ENCODE measurements around the gene TXNDC5.

DNA sequence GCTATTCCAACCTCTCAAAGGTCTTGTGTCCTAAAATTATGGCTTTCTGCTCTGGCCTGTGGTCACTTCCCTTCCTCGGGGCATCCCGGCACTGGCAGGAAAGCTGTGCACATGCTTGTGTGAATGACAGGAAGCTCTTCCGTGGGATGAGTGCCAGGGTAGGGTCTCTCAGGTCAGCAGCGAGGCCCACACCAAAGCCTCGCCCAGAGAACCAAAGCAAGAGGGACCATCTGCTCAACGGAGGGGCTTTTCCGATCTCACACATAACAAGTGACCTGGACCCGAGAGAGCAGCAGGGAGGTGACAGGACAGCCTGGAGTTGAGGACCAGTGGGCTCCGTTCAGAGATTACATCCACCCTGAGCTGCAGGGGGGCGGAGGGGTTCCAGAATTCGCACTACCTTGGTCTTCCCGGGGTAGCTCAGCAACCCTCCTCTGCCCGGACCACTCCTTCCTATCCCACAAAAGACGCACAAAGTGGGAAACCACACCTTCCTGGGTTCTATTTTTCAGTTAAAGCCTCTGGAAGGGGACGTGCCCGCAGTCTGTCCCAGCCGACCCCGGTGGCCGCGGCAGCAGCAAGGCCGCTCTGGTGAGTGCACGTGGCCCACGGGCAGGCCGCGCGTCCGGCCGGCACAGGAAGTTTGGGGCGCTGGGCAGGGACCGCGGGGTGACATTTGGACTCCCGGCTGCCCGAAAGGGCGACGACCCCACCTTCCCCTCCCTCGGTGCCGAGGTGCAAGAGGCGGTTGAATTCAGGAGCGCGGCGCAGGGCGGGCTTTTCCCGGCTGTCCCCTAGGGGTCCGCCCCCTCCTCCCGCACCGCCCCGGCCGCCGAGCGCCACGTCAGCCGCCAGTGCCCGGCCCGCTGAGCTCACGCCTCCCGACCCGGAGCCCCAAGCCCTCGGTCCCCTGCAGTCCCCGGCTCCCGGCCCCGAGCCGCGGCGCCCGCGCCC is 988 bp downstream of the TXNDC5 start:
- TF ChIP-seq POLR2A (IDR thresholded peaks at IDR 0.05): no peak
- no peak for TF ChIP-seq EP300 (IDR thresholded peaks at IDR 0.05)
